HepG2 (cell line): ENCODE results near the gene ANKZF1. TPM values are rescaled to one million over a fixed set of nuclear protein-coding genes. Genes with fewer than 3 reads are reported as not detected.

Experiments used
- AFF4 ChIP-seq: sonication (generic); formaldehyde crosslinking; IDR thresholded peaks from 2 replicates; pipeline ENCODE4 v1.4.0; 2020; ENCODE audit warnings: missing genetic modification reagents
- CTCF ChIP-seq: sonication (generic); formaldehyde crosslinking; IDR thresholded peaks from 2 replicates; pipeline ENCODE4 v1.5.0; 2020; ENCODE audit warnings: mild to moderate bottlenecking, missing genetic modification reagents, moderate library complexity
- GABPA ChIP-seq, 2 experiments: IDR thresholded peaks; 2 replicates each; pipeline ENCODE4 v1.6.1; 2011 to 2016; ENCODE audit warnings: low read depth in 2 of 2, low read length in 1 of 2, missing biosample characterization in 1 of 2, missing genetic modification characterization in 1 of 2
- HNF4A ChIP-seq: sonication (generic); formaldehyde crosslinking; IDR thresholded peaks from 2 replicates; pipeline ENCODE4 v1.4.0; 2020; ENCODE audit warnings: missing genetic modification reagents
- KAT8 ChIP-seq: IDR thresholded peaks from 2 replicates; pipeline ENCODE4 v1.6.1; 2016; ENCODE audit warnings: missing genetic modification reagents, missing compliant biosample characterization
- PAWR ChIP-seq: sonication (generic); formaldehyde crosslinking; IDR thresholded peaks from 2 replicates; pipeline ENCODE4 v1.4.0; 2020; ENCODE audit warnings: missing genetic modification reagents, mild to moderate bottlenecking, borderline replicate concordance
- RARG ChIP-seq: sonication (generic); formaldehyde crosslinking; IDR thresholded peaks from 2 replicates; pipeline ENCODE4 v1.4.0; 2020; ENCODE audit warnings: low read depth, mild to moderate bottlenecking, missing genetic modification reagents
- RBM39 ChIP-seq: fragments of 200-400 bp; formaldehyde crosslinking; IDR thresholded peaks from one replicate; pipeline ENCODE4 v1.6.1; 2018; ENCODE audit warnings: antibody characterized with exemption, mild to moderate bottlenecking, low read depth, low read length; ENCODE audit not compliant: poor library complexity, severe bottlenecking
- TBX3 ChIP-seq: fragments of 450-650 bp; IDR thresholded peaks from 2 replicates; pipeline ENCODE4 v1.6.1; 2017; ENCODE audit warnings: antibody characterized with exemption, mild to moderate bottlenecking, inconsistent platforms, borderline replicate concordance
- ZBTB20 ChIP-seq: sonication (generic); formaldehyde crosslinking; IDR thresholded peaks from 2 replicates; pipeline ENCODE4 v1.8.1; 2023; ENCODE audit warnings: missing genetic modification reagents, low read depth, mild to moderate bottlenecking, borderline replicate concordance
- ZNF451 ChIP-seq: sonication (generic); formaldehyde crosslinking; IDR thresholded peaks from 2 replicates; pipeline ENCODE4 v1.5.0; 2020; ENCODE audit warnings: mild to moderate bottlenecking, missing genetic modification reagents
- ZNF646 ChIP-seq: sonication (generic); formaldehyde crosslinking; IDR thresholded peaks from 2 replicates; pipeline ENCODE4 v1.9.0; 2021; ENCODE audit warnings: mild to moderate bottlenecking, missing genetic modification reagents
- ZNF674 ChIP-seq: sonication (generic); formaldehyde crosslinking; IDR thresholded peaks from 2 replicates; pipeline ENCODE4 v1.5.0; 2020; ENCODE audit warnings: low read depth, mild to moderate bottlenecking, missing genetic modification reagents
- ZNF7 ChIP-seq: IDR thresholded peaks from 2 replicates; pipeline ENCODE4 v1.6.1; 2016; ENCODE audit warnings: missing biosample characterization, missing genetic modification reagents
- ZNF816 ChIP-seq: sonication (generic); formaldehyde crosslinking; IDR thresholded peaks from 2 replicates; pipeline ENCODE4 v1.8.0; 2022; ENCODE audit warnings: missing genetic modification reagents, mild to moderate bottlenecking, borderline replicate concordance
- ZNF878 ChIP-seq: sonication (generic); formaldehyde crosslinking; IDR thresholded peaks from 2 replicates; pipeline ENCODE4 v1.8.1; 2023; ENCODE audit warnings: mild to moderate bottlenecking, missing genetic modification reagents, moderate library complexity
- polyA plus RNA-seq, 8 experiments: library from polyadenylated mRNA; depleted of rRNA in 3 of 8; stranded (reverse) in 7 of 8; unstranded in 1 of 8; fragments of >200 nt; fragmentation: Illumina TruSeq in 4 of 8; extraction: Trizol in 4 of 8; gene quantifications; 2 replicates each; pipeline versions ENCODE4 v1.2.1 to v1.2.3, GENCODE V29; 2011 to 2016; ENCODE audit warnings: low read depth in 4 of 8, missing spikeins in 1 of 8, mixed read lengths in 1 of 8; ENCODE audit not compliant: insufficient read depth in 1 of 8
- total RNA-seq, 5 experiments: library from RNA; depleted of rRNA; stranded (reverse); fragments of >200 nt; fragmentation: Illumina TruSeq; extraction: Trizol; gene quantifications; 2 replicates each; pipeline ENCODE4 v1.2.3, GENCODE V29; 2016; ENCODE audit warnings: low read depth in 1 of 5

ANKZF1 gene
- total and polyA plus RNA-seq, 2 of the 13 experiments (the other 11 are each of a cell fraction or from before 2014, with no cell fraction given), result 25.3 to 128 TPM

- TF ChIP-seq ZNF646 (CRISPR knock-in tag) (no peak), CTCF (CRISPR knock-in tag) (no peak; the same call in 1 of the 2 replicates), ZNF674 (CRISPR knock-in tag) (no peak), ZNF878 (no peak), GABPA (IDR thresholded peaks at IDR 0.05; ENCODE audit: low read depth, low read length) (no peak), GABPA (CRISPR knock-in tag; IDR thresholded peaks at IDR 0.05; ENCODE audit: low read depth) (peak; percentile 41), PAWR (CRISPR knock-in tag) (no peak), HNF4A (CRISPR knock-in tag) (peak; percentile 84), ZNF451 (CRISPR knock-in tag) (peak; percentile 75; the same call in 1 of the 2 replicates), AFF4 (CRISPR knock-in tag) (0 out of 2 replicates have a peak, but pooled peaks have one; percentile 82), ZNF7 (CRISPR knock-in tag) (no peak), ZBTB20 (CRISPR knock-in tag) (peak; percentile 64), RBM39 (peak; percentile 76), RARG (CRISPR knock-in tag) (peak; percentile 93; the same call in 1 of the 2 replicates), KAT8 (CRISPR knock-in tag) (peak; percentile 87), ZNF816 (CRISPR knock-in tag) (peak; percentile 71; the same call in 1 of the 2 replicates), TBX3 (no peak; the same call in 1 of the 2 replicates)
These were observed 23.1 kb upstream of the ANKZF1 start, which contains the start of gene ZFAND2B (continued) for GRCh38 chr2:219206328-219207133.
